Uterus (tissue), 4 donors: ENCODE results near the gene SLAIN2. TPM values are rescaled to one million over a fixed set of nuclear protein-coding genes. Genes with fewer than 3 reads are reported as not detected.

Experiments
- DNase-seq, 2 donors: peaks; one replicate each; pipeline ENCODE4 v3.0.0-alpha.2; 2019 to 2020
- H3K27ac ChIP-seq, 2 donors: fragments of 200-600 bp; sonication (generic); 1 replicate in 1 of 2; 2 replicates in 1 of 2; pipeline ENCODE4 v1.5.1; 2016 to 2018
- H3K27me3 ChIP-seq, 2 donors: fragments of 200-600 bp; sonication (generic); one replicate each; pipeline ENCODE4 v1.5.1; 2018 to 2019; ENCODE audit warnings: control low read depth in 1 of 2
- H3K36me3 ChIP-seq, 2 donors: fragments of 200-600 bp; sonication (generic); one replicate each; pipeline ENCODE4 v1.5.1; 2019; ENCODE audit warnings: control low read depth in 1 of 2
- H3K4me1 ChIP-seq, 2 donors: fragments of 200-600 bp; sonication (generic); one replicate each; pipeline ENCODE4 v1.5.1; 2018 to 2019; ENCODE audit warnings: control low read depth in 1 of 2
- H3K4me3 ChIP-seq, 2 donors: fragments of 200-600 bp; sonication (generic); 1 replicate in 1 of 2; 2 replicates in 1 of 2; pipeline ENCODE4 v1.5.1; 2018 to 2019; ENCODE audit warnings: mild to moderate bottlenecking in 1 of 2
- H3K9me3 ChIP-seq, 2 donors: fragments of 200-600 bp; sonication (generic); one replicate each; pipeline ENCODE4 v1.5.1; 2019; ENCODE audit warnings: control low read depth in 1 of 2
- CTCF ChIP-seq, 4 experiments: fragments of 200-600 bp in 2 of 4; fragments of 450-650 bp in 2 of 4; sonication (generic) in 2 of 4; IDR thresholded peaks; one replicate each; pipeline ENCODE4 v1.5.1; 2016 to 2019; ENCODE audit warnings: antibody characterized with exemption in 4 of 4, mild to moderate bottlenecking in 2 of 4, moderate library complexity in 1 of 4
- POLR2A ChIP-seq, 2 donors: fragments of 450-650 bp; IDR thresholded peaks; one replicate each; pipeline ENCODE4 v1.6.1; 2016; ENCODE audit warnings: antibody characterized with exemption in 2 of 2, mild to moderate bottlenecking in 1 of 2, moderate library complexity in 1 of 2
- intact Hi-C: fragments of 100-400 bp; cut with DNase I; formaldehyde crosslinking; loops from one replicate; pipeline ENCODE4 v1.15.1; 2023; ENCODE audit warnings: low total_unique reads
- total RNA-seq, 4 donors: library from RNA; depleted of rRNA in 3 of 4; stranded (reverse); fragments of >200 nt in 3 of 4; gene quantifications; one replicate each; pipeline versions ENCODE4 v1.1.0 to v1.2.4, GENCODE V29; 2014 to 2023
- donor health status: DM: yes; HTN: yes; CAD: no.

SLAIN2 gene
- total RNA-seq, 4 donors from 2014 or later, result 20.0 to 120 (median 62.0) TPM

- intact Hi-C loops, result no loop called here
- DNase-seq, result no peak
- Histone ChIP-seq H3K36me3 (no peaks in the 10 kb centered on the region), H3K27ac (no peak overlapping the region), H3K27me3 (no peaks in the 10 kb centered on the region), H3K4me1 (no peaks in the 10 kb centered on the region), H3K4me3 (no peak overlapping the region), H3K9me3 (no peaks in the 10 kb centered on the region)
- no peak for TF ChIP-seq POLR2A (IDR thresholded peaks at IDR 0.05)
- no peak for TF ChIP-seq CTCF (IDR thresholded peaks at IDR 0.05)
These were observed 6.4 kb upstream of the SLAIN2 start for GRCh38 chr4:48334900-48335384.

GRCh38 chr4:48336146-48336870, 5.0 kb upstream of the SLAIN2 start:
- TF ChIP-seq CTCF (IDR thresholded peaks at IDR 0.05), result no peak
- no peak for TF ChIP-seq POLR2A (IDR thresholded peaks at IDR 0.05)
- Histone ChIP-seq H3K27ac (no peak overlapping the region), H3K36me3 (no peaks in the 10 kb centered on the region), H3K9me3 (no peaks in the 10 kb centered on the region), H3K27me3 (no peaks in the 10 kb centered on the region), H3K4me1 (no peaks in the 10 kb centered on the region), H3K4me3 (no peak overlapping the region)
- no peak for DNase-seq
- intact Hi-C loops, result no loop called here

DNA sequence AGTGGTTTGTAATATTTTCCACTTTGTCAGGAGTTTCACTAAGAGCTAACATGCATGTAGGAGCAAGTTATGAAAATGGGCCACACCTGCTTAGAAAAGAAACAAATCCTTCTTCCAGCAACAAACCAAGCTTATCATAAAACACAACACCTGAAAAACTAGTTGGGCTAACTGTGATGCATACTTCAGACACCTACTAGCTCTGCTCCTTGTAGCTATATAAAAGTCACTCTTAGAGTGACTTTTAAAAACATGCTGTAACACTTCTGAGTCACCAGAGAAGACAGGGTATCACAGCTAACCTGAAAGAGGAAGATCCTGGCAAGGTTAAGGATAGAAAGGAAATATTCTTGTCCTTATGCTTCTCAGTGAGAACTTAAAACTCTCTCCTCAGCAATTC, 3.6 kb upstream of the SLAIN2 start:
- H3K4me3 ChIP-seq, result no peak overlapping the region
- TF ChIP-seq CTCF (IDR thresholded peaks at IDR 0.05) (no peak), POLR2A (IDR thresholded peaks at IDR 0.05) (no peak)
- H3K27me3 ChIP-seq, result no peaks in the 10 kb centered on the region
- no peaks in the 10 kb centered on the region for H3K36me3 ChIP-seq
- no peaks in the 10 kb centered on the region for H3K4me1 ChIP-seq
- no peaks in the 10 kb centered on the region for H3K9me3 ChIP-seq
- intact Hi-C loops, result no loop called here
- DNase-seq, result no peak
- no peak overlapping the region for H3K27ac ChIP-seq

DNA sequence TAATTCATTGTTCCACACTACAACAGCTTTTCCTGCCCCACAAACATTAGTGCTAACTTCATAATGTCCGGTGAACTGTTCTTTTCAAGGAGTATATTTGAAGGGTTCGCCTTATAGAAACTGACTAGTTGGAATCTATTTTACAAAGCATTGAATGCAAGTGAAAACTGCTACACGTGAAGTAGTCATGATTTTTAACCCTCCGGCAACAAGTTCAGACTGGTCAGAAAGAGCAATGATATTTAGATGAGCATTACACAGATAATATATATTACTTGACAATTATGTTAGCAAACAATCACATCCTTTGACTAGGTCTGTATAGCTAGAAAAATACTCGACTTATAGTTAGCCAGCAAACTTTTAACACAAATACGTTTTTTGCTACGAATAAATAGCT, 1.7 kb upstream of the SLAIN2 start:
- H3K9me3 ChIP-seq, result no peaks in the 10 kb centered on the region
- H3K27me3 ChIP-seq, result no peaks in the 10 kb centered on the region
- no peak overlapping the region for H3K4me3 ChIP-seq
- no peaks in the 10 kb centered on the region for H3K36me3 ChIP-seq
- intact Hi-C loops, result no loop called here
- DNase-seq, result no peak
- no peaks in the 10 kb centered on the region for H3K4me1 ChIP-seq
- H3K27ac ChIP-seq, result peak overlapping the region; percentile 86 to 97
- TF ChIP-seq CTCF (IDR thresholded peaks at IDR 0.05) (no peak), POLR2A (IDR thresholded peaks at IDR 0.05) (no peak)

GRCh38 chr4:48340276-48340964, 909 bp upstream of the SLAIN2 start:
- H3K27ac ChIP-seq, result peak overlapping the region; percentile 86 to 97
- H3K4me1 ChIP-seq, result no peaks in the 10 kb centered on the region
- TF ChIP-seq CTCF (IDR thresholded peaks at IDR 0.05) (no peak), POLR2A (IDR thresholded peaks at IDR 0.05) (no peak)
- H3K9me3 ChIP-seq, result no peaks in the 10 kb centered on the region
- intact Hi-C loops, result no loop called here
- H3K4me3 ChIP-seq, result peak overlapping the region; percentile 40 to 49
- H3K36me3 ChIP-seq, result no peaks in the 10 kb centered on the region
- H3K27me3 ChIP-seq, result no peaks in the 10 kb centered on the region
- peak in 1 of 2 donors; percentile 39 for DNase-seq
